Activated T-cell treated with anti-CD3 and anti-CD28 coated beads, Interleukin-2, amount 50 U/mL, for 1 hour (primary cell): ENCODE measurements around the gene WNT7A.

Experiments used
- DNase-seq: peaks from one replicate; pipeline ENCODE4 v3.0.0-alpha.2; 2020

The WNT7A gene

DNA sequence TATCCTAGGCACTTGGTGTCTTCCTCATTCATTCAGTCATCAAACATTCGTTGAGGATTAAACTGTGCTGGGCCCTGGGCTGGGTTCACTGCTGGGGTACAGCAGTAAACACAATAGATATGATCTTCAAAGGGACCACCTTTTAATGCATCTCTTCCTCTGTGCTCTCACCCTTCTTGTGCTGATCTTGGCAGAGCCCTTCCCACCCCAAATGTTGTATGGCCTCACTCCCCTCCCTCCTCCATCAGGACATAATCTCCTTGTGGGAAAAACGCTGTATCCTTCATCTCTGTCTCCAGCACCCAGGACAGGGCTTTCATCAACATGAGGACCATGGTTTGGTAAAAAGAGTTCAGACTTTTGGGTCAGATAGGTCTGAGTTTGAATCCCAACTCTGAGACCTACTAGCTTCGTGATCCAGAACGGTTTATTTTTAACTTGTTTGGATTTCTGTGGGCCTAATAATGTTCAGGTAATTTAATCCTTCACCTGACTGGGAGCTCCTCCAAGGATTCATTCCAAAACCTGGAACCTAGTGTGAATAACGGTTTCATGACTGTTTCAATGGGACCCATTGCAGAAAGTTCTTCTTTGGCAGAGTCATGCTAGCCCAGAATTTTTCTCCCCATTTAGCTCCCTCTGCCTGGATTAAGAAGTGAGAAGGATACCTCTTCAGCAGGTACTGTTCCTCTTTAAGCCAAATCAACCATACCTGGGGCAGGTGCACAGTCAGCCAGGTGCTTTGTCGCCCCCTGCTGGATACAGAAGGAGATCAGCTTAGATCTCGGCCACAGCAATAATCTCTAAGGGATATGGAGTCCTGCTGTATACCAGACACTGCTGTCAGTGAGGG, 5.2 kb upstream of the WNT7A start:
- peak; percentile 68 for DNase-seq

DNA sequence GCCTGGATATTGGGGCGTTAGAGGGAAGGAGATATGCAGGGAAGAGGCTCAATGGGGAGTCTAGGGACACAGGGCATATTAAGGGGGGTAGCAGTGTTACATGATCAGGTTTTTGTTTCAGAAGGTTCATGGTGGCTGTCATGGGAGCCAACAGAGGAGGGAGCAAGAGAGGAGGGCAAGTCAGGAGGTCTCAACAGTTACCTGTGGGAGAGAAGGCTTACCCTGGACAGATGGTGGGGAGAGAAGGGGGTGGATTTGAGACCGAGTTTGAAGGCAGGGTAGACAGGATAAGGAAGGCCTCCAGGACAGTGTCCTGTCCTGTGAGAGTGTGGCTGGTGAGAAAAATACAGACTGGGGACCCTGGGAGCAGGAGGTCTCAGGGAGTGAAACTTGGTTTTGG, 3.8 kb upstream of the WNT7A start:
- DNase-seq = no peak

DNA sequence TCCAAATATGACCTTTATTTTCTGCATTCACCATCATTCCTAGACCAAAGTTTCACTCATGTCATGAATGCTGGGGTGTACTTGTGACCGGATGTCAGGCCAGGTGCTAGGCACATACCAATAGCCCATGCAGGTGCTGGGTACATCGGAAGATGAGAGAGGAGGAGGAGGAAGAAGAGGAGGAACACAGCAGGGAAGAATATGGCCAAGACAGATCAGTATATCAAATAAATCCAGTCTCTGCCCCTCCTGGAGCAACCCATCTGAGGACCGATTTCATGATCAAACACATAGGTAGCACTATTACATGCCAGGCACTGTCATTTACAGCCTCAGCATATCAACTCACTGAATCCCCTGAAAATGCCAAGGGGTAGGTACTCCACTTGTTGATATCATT, 3.0 kb upstream of the WNT7A start:
- no peak for DNase-seq

DNA sequence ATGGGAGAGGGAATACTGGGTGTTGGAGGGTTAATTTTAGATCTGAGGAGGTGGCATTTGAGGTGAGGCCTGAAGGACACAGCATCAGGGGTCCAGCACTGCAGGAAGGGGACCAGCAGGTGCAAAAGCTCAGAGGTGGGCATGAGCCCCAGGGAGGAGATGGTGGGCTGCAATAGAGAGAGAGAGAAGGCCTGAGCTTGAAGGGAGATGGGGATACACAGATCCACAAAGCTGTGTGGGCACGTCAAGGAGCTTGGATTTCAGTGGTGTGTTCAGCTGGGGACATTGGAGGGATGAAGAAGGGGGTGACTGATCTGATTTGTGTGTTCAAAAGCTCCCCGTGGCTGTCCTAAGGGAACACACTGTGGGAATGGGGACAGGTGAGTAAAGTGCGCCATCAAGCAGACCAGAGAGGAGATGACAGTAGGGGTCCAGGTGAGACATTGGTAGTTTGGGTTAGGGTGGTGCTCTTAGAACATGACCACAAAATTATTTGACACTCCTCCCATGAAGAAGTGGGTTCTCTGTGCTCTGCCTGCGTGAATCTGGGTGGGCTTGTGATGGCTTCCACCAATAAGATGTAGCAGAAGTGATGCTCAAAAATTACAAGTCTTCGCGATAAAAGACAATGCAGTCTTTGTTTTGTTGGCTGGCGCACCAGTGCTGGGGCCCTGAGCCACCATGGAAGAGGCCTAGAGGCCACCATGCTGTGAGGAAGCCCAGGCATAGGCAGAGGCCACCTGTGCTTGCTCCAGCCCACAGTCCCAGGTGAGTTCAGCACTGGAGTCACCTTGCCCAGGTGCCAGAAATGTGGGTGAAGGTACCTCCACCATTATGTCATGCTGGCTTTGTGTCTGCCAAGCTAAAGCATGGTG, 1.9 kb upstream of the WNT7A start:
- no peak for DNase-seq

DNA sequence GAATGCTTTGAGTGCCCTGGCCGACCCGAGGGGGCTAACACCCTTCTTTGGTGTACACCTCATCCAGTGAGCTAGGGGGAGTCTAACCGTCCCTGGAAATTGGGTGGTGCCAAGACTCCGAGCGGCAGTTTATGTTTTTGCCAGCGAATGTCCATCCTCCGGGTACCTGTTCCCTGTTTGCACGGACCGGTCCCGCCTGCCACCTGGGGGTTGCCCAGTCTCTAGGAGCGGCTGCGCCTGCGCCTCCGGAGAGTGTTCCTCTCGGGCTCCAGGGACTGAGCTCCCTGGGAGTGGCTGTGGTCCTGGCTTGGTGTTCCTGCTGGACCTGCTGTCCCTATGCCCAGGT, 913 bp upstream of the WNT7A start:
- DNase-seq = no peak

- DNase-seq = peak; percentile 68
These were observed 547 bp downstream of the WNT7A start for GRCh38 chr3:13879102-13879945.

- peak; percentile 39 for DNase-seq
These were observed 1.4 kb downstream of the WNT7A start for GRCh38 chr3:13878281-13879101.

DNA sequence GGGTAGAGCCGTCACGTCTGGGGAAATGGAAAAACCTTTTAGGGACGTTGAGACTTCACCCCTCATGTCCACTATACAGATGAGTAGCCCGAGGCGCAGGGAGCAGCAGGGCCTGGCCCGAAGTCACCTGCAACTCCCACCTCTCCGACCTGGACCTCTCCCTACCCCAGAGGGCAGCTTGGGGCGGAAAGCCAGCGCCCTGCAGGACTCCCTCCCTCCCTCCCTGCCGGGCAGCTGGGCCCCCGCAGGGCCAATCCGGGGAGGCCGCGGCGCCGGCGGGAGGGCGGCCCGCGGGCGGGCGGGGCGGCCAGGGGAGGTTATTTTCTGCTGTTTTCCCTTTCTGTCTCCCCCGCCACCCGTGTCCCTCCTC, 2.0 kb downstream of the WNT7A start:
- no peak for DNase-seq

GRCh38 chr3:13876451-13877100, 3.3 kb downstream of the WNT7A start:
- no peak for DNase-seq

DNA sequence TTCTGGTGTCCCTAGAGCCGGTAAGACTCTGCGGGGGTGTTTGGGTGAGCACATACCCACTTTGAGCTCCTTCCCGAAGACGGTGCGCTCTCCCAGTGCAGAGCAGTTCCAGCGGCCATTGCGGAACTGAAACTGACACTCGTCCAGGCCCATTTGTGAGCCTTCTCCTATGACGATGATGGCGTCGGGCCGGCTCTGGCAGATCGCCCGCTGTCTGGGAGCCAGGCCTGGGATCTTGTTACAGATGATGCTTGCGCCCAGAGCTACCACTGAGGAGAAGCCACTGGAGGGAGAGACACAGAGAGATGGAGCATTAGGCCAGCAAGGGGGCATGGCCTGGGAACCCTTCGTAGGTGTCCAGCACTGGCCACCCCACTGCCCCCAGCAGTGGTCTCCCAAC, 5.0 kb downstream of the WNT7A start:
- no peak for DNase-seq

DNA sequence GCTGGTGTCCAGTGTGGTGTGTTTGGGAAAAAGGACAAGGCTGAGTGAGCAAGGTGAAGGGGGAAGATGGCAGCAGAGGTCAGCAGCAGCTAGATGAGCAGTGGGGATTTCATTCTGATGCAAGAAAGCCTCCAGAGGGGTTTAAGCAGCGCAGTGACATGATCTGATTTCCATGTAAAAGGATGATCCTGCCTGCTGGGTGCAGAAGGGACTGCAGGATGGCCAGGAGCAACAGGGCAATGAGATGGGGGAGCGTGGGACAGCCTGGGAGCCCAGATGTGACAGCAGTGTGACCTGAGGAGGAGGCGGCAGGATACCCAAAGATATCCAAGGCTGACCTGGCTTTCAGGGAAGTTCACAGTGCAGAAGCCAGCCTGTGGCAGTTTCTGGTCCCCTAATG, 6.1 kb downstream of the WNT7A start:
- no peak for DNase-seq

- no peak for DNase-seq
These were observed 7.4 kb downstream of the WNT7A start for GRCh38 chr3:13872451-13872850.

DNA sequence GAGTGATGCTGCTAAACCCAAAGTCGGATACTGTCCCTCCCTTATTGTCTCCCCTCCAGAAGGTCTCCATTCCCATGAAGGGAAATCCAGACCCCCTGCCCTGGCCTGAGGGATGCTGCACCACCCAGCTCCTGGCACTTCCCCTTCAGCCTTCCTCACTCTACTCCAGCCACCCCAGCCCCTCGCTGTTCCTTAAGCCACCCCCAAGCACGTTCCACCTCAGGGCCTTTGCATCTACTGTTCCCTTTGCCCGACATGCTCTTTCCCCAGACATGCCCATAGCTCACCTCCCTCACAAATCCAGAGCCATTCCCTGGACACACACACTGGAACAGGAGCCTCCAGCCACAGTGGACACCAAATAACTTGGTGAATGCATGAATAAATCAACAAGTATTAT, 8.1 kb downstream of the WNT7A start:
- no peak for DNase-seq

DNA sequence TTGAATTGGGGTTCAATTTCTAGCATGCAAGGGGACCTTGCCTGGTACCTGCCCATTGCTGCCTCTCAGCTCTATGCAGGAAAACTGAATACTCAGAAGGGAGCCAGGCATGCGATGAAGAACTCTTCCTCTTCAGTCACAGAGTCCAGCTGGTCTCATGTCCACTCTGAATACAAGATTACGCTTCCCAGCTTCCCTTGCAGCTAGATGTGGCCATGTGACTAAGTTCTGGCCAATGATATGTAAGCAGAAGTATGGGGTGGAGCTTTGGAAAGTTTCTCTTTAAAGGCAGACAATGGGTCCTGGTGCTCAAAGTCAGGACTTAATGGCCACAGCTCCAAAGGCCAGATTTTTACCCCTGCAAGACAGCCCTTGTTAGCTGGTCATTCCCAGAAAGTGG, 9.0 kb downstream of the WNT7A start:
- DNase-seq = no peak

- DNase-seq = no peak
These were observed 10.0 kb downstream of the WNT7A start for GRCh38 chr3:13869761-13870343.

GRCh38 chr3:13868844-13869724, 10.8 kb downstream of the WNT7A start:
- DNase-seq = no peak

- DNase-seq = no peak
These were observed 12.1 kb downstream of the WNT7A start for GRCh38 chr3:13867732-13868131.

GRCh38 chr3:13866041-13866965, 13.6 kb downstream of the WNT7A start:
- peak; percentile 54 for DNase-seq

- no peak for DNase-seq
These were observed 14.3 kb downstream of the WNT7A start for GRCh38 chr3:13865581-13865980.
